Bronchial epithelial cell (primary cell): ENCODE data around the gene C6. TPM values are rescaled to one million over a fixed set of nuclear protein-coding genes. Genes with fewer than 3 reads are reported as not detected.
A peak's percentile ranks its signal among the peaks of the same experiment; 100 is the strongest.

ENCODE experiments used
- DNase-seq: peaks from one replicate; pipeline ENCODE4 v3.0.0-alpha.2; 2010; ENCODE audit warnings: low read depth
- FAIRE-seq: peaks from 2 replicates; lab custom pipeline; 2011; peaks lifted over from hg19 to GRCh38; lab: Jason Lieb, UNC
- H3K27me3 ChIP-seq: 2 replicates; pipeline ENCODE4 v1.5.1; 2011; ENCODE audit warnings: low read length; ENCODE audit not compliant: control insufficient read depth, insufficient read depth
- H3K36me3 ChIP-seq: 2 replicates; pipeline ENCODE4 v1.5.1; 2011; ENCODE audit warnings: low read length; ENCODE audit not compliant: control insufficient read depth, insufficient read depth
- H3K4me3 ChIP-seq: 2 replicates; pipeline ENCODE4 v1.5.1; 2011; ENCODE audit warnings: mild to moderate bottlenecking, low read depth, low read length, control low read depth
- CTCF ChIP-seq: IDR thresholded peaks from 2 replicates; pipeline ENCODE4 v1.5.1; 2011; ENCODE audit warnings: mild to moderate bottlenecking, moderate library complexity, low read length, control low read depth, inconsistent platforms; ENCODE audit not compliant: insufficient read depth, severe bottlenecking
- total RNA-seq: library from RNA; depleted of rRNA; stranded (reverse); fragments of >200 nt; gene quantifications from 2 replicates; pipeline ENCODE4 v1.2.1, GENCODE V29; 2014

The C6 gene
- total RNA-seq, 1 donor from 2014 or later, result not detected

GRCh38 chr5:41112486-41113455 is 100.6 kb downstream of the C6 start:
- Histone ChIP-seq H3K4me3 (no peak overlapping the region), H3K36me3 (no peaks in the 10 kb centered on the region), H3K27me3 (no peaks in the 10 kb centered on the region)
- DNase-seq (no peak), FAIRE-seq (no peak)
- no peak for TF ChIP-seq CTCF

GRCh38 chr5:41109186-41109585 is 104.1 kb downstream of the C6 start:
- DNase-seq (no peak), FAIRE-seq (no peak)
- Histone ChIP-seq H3K36me3 (no peaks in the 10 kb centered on the region), H3K4me3 (no peak overlapping the region), H3K27me3 (no peaks in the 10 kb centered on the region)
- no peak for TF ChIP-seq CTCF

- no peak for TF ChIP-seq CTCF
- no peak overlapping the region for H3K4me3 ChIP-seq
- H3K36me3 ChIP-seq, result no peaks in the 10 kb centered on the region
- DNase-seq (no peak), FAIRE-seq (no peak)
- H3K27me3 ChIP-seq, result no peaks in the 10 kb centered on the region
Measured at GRCh38 chr5:41102341-41102740, 111.0 kb downstream of the C6 start.

- no peaks in the 10 kb centered on the region for H3K36me3 ChIP-seq
- FAIRE-seq (no peak), DNase-seq (peak; percentile 69)
- H3K4me3 ChIP-seq, result no peak overlapping the region
- H3K27me3 ChIP-seq, result no peaks in the 10 kb centered on the region
- no peak for TF ChIP-seq CTCF
Measured at GRCh38 chr5:41097642-41098041, 115.7 kb downstream of the C6 start.

GRCh38 chr5:41095324-41096101 is 117.8 kb downstream of the C6 start:
- H3K27me3 ChIP-seq, result no peaks in the 10 kb centered on the region
- no peak for FAIRE-seq
- no peak for TF ChIP-seq CTCF
- no peaks in the 10 kb centered on the region for H3K36me3 ChIP-seq
- peak; percentile 18 for DNase-seq
- no peak overlapping the region for H3K4me3 ChIP-seq
